Measurements from ENCODE around the gene PPM1E.

The PPM1E gene

DNA sequence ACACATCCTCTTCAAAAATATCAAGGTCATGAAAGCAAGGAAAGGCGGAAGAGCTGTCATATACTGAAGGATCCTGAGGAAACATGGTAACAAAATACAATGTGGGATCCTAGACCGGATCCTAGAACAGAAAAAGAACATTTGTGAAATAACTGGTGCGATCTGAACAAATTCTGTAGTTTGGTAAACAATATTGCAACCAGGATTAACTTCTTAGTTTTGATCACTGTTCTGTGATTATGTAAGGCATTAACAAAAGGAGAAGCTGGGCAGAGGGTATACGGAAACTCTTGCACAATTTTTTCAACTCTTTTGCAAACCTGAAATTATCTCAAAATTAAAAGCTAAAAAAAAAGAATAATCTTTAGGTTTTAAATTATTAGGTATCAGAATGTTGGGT, 241.3 kb downstream of the PPM1E start:
- no peak for DNase-seq (ENCODE audit: low read depth)

DNA sequence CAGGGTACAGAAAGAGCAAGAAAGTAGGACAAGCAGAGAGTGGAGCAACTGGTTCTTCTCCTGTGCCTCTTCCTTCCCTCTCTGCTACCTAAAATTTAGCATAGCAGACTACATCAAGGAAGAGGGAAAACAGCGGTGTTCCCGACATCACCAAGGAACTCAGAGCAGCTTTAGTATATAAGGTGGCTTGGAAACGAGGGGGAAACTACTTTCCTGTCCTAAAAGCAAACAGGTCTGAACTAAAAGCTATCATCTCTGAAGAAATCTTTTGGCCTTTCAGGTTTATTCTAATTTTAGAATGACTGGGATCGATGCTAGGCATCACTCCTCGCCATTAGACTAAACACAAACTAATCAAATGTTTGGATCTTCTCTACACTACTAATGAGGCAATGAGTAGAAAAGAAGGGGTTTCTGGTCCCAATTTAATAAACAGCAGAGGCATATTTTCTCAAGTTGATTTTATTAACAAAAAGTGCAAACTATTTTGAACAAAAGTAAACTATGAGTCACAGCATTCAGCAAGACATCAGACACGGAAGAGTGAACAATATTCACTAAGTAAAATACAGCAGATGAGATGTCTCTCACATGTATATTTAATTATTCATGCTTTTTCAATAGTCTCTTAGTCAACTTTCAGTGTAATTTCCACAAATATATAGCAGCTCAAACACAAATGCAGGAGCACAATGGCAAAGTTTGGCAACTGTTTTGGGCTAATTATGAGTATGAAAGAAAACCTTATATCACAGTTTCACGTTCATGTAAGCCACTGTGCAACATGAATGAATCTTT, 242.3 kb downstream of the PPM1E start:
- DNase-seq (ENCODE audit: low read depth) = peak; percentile 31

DNA sequence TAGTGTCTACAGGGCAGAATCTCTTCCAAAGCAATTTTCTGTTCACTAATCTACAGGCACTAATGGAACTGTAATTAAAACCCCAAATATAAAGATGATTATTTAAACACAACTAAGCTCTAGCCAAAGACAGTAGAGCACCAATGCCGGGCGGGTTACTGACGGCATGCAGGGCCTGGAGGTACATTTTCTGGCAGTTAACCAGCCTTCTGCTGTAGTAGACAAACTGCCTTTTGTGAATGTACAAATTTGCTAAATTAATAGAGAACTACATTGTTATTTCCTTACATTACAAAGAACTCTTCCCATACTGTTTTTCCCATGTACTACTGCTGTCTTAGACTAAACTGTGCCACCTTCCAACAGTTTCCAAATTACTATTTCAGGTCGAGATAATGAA, 243.2 kb downstream of the PPM1E start:
- DNase-seq (ENCODE audit: low read depth) = no peak

DNA sequence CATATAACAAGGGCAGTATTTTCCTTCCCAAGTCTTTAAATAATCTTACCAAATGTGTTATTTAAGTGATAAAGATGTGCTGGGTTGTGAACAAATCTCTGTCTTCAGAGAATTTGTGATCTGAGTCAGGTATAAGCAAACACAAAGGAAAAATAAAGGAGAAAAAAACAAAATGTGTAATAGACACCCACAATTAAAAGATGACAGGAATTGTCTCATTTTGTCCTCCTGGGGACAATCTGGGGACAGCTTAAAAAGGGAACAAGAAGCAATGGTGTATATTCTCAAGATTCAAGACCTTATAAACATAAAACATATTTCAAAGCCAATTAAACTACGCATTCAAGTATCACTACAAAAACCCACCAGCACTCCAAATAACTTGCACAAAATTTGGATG, 243.8 kb downstream of the PPM1E start:
- no peak for DNase-seq (ENCODE audit: low read depth)

DNA sequence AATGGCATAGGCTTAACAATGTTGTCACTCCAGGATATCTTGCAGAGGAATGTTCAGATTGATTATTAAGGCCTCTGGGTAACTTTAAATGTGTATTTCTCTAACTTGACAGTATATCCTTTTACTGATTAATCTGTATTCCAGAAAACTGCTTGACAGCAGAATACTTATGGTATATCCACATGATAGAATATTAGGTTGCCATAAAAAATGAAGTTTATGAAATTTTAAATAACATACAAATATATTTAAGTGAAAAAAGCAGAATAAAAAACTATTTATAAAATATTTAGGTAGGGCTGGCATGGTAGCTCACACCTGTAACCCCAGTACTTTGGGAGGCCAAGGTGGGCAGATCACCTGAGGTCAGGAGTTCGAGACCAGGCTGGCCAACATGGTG, 244.4 kb downstream of the PPM1E start:
- no peak for DNase-seq (ENCODE audit: low read depth)

DNA sequence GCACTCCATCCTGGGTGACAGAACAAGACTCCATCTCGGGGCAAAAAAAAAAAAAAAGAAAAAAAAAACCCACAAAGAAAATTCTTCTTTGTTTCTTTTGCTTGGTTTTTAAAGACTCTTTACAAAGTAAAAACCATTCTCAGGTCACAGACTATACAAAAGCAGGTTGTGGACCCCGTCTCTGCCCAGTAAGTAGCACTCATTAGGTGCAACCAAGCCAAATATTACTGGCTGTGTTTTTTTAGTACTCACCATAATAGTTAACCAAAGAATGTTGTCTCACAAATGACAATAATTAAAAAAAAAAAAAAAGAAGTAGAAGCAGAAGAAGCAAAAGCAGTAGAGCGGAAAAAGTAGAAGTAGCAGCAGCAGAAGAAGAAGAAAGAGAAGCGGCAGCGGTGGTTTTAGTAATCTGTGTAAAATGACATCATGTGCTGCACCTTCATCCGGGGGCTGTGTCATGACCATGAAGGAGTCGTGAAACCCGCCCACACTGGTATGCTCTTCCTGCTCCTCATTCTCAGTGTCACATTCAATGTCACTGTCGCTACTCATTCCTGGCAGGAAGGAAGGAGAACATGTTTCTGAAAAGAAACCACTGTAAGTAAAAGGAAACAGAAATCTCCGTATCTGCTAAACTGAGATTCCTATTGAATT, 245.6 kb downstream of the PPM1E start:
- DNase-seq (ENCODE audit: low read depth) = peak; percentile 75

DNA sequence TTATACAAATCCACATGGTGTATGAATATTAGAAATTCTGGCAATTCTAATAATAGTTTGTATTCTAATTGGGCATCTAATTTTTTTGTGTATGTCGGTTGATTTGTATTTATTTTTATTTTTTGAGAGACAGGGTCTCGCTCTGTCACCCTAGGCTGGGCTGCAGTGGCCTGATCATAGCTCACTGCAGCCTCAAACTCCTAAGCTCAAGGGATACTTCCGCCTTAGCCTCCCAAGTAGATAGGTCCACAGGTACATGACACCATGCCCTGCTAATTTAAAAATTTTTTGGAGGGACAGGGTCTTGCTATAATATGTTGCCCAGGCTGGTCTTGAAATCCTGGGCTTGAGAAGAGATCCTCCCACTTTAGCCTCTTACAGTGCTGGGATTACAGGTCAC, 246.5 kb downstream of the PPM1E start:
- DNase-seq (ENCODE audit: low read depth) = no peak

DNA sequence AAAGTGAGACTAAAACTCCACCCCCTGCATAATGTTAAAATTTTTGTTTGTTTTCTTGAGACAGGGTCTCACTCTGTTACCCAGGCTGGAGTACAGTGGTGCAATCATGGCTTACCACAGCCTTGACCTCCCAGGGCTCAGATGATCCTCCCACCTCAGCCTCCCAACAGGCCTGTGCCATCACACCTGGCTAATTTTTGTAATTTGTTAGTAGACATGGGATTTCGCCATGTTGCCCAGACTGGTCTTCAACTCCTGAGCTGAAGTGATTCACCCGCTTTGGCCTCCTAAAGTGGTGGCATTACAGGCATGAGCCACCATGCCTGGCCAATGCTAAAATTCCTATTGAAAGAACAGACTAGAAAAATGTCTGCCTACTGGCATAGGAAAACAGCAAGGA, 247.2 kb downstream of the PPM1E start:
- DNase-seq (ENCODE audit: low read depth) = peak; percentile 24

DNA sequence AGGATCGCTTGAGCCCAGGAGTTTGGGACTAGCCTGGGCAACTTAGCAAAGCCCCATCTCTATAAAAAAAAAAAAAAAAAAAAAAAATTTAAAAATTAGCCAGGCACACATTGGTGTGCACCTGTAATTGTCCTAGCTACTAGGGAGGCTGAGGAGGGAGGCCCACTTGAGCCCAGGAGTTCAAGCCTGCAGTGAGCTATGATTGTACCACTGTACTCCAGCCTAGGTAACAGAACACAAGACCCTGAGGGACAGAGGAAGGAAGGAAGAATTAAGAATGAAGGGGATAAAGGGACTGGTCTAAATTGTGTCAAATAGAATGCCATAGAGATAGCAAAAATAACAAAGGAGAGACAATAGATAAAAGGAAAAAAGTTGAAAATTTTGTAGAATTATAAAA, 248.2 kb downstream of the PPM1E start:
- no peak for DNase-seq (ENCODE audit: low read depth)

DNA sequence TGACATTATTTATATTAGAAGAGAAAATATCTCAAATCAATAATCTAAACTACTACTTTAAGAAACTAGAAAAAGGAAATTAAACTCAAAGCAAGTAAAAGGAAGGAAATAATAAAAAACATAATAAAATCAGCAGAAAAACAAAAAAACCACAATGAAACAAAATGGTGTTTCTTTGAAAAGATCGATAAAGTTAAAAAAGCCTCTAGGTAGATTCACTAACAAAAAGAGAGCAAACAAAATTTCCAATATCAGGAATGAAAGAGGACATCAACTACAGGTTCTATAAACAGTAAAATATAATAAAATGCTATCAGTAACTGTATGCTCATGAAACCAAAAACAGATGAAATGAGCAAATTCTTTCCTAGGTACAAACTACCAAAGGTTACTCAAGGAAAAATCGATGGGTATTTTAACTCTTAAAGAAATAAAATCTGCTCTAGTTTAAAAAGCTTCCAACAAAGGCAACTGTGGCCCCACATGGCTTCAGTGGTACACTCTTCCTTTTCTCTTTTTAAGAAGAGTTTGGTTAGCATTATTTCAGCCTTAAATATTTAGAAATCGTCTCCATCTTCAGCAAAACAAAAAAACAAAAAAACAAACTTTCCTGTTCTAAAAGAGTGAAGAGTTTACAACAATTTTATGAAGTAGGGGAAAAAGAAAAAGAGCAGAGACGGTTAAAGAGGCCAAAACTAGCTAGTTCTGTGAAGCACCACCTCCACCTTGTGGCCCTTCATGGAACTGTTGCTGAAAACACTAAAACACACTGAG, 248.9 kb downstream of the PPM1E start:
- DNase-seq (ENCODE audit: low read depth) = peak; percentile 53

DNA sequence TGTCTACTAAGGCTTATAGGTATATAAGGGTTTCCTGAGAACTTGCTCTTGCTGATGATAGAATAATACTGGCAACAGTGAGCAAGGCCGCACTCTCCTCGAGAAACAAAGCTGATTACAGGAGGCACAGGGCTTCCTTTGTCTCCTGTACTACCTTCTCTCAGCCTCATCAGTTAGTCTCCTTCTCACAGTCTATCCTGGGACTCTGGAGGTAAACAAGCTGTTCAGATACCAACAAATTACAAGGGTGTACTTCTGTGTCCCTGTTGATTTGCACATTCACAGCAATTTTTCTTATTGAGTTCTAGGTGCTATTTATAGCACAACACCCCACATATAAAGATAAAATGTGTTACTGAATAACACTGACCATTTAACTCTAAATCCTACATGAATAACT, 252.3 kb downstream of the PPM1E start:
- no peak for DNase-seq (ENCODE audit: low read depth)

DNA sequence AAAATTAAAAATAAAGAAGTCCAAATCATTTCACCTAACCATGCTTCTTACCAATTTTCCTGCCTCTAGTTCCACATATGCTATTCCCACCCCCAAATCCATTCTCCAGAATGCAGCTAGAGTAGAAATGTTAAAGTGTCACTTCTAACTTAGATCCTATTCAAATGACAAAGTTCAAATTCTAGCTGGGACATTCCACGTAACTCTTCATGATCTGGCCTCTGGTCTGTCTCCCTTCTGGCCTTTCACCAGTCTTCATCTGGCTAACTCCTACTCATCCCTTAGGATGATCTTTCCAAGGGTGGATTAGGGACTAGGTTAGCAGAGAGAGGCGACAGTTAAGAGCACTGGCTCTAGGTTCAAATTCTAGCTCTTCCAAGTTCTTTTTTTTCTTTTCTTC, 253.1 kb downstream of the PPM1E start:
- no peak for DNase-seq (ENCODE audit: low read depth)

DNA sequence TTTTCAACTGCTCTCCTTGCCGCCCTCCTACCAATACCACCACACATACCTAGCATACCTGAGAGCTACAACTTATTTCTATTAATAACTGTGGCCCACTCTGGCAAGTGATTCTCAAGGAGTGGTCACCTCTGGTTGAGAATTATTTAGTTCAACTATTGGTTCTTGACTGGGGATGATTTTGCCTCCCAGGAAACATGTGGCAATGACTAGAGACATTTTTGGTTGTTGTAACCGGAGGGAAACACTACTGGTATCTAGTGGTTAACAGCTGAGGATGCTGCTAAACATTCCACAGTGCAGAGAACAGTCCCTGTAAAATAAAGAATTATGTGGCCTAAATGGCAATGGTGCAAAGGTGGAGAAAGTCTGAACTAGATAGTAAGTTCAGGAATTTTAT, 254.4 kb downstream of the PPM1E start:
- DNase-seq (ENCODE audit: low read depth) = peak; percentile 5

DNA sequence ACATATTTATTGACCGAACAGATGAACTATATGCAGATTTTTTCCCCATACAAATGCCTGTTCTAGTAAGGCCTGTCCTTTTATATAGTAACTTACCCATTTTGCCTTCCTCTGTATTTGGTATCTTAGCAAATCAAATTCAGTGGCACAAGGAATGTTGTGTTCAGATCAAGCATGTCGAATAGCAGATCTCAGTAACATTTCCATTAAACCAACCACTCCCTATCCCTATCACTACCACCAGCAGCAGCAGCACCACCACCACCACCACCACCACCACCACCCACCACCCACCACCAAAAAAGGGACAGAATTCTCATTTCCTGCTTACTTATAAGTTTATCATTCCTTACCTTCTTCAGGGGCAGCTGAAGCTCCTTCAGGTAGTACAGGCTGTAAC, 256.3 kb downstream of the PPM1E start:
- no peak for DNase-seq (ENCODE audit: low read depth)

DNA sequence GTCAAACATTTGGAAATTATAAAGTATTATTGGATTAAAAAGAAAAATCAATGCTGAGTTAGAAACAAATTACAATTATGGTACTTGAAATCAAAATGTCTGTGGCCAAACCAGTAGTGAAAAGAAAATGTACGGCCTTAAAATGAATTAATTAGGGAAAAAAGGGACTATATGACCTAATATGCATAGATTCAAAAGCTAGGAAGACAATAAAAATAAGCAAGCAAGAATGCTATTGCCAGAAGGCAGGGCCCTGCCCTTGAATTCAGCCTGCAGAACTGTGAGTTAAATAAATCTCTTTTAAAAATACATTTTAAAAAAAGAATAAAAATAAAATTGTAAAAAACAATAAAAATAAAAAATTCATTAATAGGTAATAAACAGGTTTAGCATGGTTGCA, 262.4 kb downstream of the PPM1E start:
- DNase-seq (ENCODE audit: low read depth) = no peak

DNA sequence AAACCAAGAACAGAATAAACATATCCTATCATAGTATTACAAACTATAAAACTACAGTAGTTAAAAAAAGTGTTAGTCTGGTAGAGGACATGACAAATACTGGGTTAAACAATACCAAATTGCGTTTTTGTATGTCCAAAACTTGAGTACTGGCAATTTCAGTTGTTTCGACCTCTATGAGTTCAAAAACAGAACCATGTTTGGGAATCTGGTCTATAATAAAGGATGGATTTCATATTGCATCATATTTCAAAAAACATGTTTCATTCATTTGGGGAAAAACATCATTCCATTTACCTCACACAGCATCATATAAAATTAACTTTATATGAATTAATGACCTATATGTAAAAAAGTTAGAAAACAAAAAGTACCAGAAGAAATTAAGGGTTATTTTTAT, 269.3 kb downstream of the PPM1E start:
- DNase-seq (ENCODE audit: low read depth) = no peak

DNA sequence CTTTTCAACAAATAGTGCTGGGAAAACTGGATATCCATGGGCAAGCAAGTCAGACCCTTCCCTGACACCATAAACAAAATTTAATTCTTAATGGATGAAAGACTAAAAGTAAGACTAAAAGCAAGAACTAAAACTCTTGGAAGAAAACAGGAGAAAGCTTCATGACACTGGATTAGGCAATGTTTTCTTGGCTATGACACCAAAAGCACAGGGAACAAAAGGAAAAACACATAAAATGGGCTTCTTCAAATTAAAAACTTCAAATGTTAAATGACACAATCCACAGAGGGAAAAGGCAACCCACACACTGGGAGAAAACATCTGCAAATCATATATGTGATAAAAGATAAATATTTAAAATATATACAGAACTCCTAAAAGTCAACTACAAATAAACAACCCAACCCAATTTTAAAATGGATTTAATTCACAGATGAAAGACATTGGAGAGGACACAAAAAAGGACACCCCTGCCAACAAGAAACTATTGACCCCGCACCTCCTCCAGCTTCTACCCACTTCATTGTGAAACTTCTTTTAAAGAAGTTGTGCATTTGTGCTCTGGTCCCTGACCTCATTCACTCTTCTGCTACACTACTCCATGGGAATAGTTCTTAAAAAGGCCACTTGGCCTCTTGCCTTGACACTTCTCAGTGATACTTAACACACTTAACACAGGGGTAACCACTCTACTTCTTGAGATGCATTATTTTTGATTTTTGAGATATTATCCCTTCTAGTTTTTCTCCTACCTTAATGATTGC, 270.7 kb downstream of the PPM1E start:
- no peak for DNase-seq (ENCODE audit: low read depth)

DNA sequence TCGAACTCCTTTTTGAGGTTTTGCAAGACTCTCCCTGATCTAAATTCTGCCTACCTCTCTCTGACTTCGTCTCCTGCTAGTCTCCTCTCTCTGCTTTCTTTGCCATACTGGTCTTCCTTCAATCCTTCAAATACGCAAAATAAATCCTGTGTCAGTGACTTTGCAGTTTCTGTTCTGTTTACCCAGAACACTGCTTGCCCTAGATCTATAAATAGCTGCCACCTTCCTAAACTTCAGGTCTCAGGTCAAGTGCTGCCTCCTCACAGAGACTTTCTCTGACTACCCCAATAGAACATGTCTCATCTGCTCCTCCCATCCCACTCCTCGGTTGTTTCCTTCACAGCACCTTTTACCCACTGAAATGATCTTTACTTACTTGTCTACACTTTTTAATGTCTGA, 272.1 kb downstream of the PPM1E start:
- DNase-seq (ENCODE audit: low read depth) = peak; percentile 2

DNA sequence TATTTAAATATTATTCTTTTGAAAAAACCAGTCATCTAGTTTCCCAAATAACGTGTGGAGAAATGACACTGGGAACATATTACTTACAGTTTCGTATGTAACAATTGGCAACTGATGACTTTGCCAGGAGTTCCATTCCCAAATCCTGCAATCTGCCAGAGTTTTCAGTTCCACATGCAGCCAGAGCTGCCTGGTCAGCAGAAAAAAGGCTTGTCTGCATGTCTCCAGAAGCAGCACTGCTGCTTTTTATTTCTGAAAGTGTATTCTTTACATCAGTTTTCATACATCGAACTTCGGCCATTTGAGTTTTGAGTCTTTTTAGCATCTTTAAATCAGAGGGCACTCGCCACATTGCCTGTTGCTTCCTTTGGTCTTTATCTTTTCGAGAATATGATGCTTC, 272.7 kb downstream of the PPM1E start:
- DNase-seq (ENCODE audit: low read depth) = no peak

DNA sequence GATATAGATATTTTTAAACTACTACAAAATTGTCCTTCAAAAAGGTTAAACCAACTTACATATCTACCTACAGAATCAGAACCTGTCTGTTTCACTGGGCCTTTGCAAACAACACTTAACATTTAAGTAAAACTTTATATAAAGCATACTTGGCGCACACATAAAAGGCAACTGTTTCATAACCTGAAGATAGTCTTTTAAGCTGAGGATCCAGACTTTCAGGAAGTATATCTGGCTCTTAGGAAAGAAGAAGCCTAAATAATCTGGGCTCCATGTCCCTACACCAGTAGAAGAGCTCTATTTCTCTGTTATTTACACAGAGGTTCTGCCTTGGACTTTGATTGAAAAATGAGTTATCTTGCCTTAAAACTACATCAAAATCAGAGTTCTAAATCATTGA, 275.2 kb downstream of the PPM1E start:
- DNase-seq (ENCODE audit: low read depth) = no peak

Data from iris pigment epithelial cell (primary cell).